ENCODE results near the gene ANO7. TPM values are rescaled to one million over a fixed set of nuclear protein-coding genes. Genes with fewer than 3 reads are reported as not detected.

The ANO7 gene
- total RNA-seq, 1 donor from 2014 or later = 1.3 TPM

GRCh38 chr2:241207151-241207550 is 18.7 kb downstream of the ANO7 start:
- no peak for DNase-seq (ENCODE audit: low spot score)
- ATAC-seq = no peak

DNA sequence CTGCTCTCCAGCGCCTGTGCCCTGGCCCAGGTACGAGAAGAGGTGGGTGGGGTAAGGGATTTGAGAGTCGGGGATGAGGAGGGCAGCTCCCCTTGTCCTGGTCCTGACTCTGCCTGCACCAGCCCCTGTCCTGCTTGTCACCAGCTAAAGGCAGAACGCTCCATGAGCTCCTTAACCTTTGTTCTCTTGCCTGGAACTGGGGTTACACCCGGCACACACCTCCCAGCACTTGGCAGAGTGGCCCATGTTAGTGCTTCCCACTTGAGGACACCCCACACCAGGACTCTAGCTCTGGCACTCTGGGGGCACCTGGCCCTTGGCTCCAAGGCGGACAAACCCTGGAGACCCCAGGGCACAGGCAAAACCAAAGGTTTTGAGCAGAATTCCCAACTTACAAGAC is 19.2 kb downstream of the ANO7 start:
- peak; percentile 66 for ATAC-seq
- no peak for DNase-seq (ENCODE audit: low spot score)

GRCh38 chr2:241208058-241208457 is 19.6 kb downstream of the ANO7 start:
- DNase-seq (ENCODE audit: low spot score) (no peak), ATAC-seq (peak; percentile 18)

DNA sequence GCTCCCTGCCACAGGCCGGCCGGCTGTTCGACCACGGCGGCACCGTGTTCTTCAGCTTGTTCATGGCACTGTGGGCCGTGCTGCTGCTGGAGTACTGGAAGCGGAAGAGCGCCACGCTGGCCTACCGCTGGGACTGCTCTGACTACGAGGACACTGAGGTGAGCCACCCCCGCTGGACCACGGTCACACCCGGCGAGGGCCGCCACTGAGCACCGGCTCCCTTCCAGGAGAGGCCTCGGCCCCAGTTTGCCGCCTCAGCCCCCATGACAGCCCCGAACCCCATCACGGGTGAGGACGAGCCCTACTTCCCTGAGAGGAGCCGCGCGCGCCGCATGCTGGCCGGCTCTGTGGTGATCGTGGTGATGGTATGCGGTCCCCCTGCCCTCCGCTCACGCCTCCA is 20.8 kb downstream of the ANO7 start:
- ATAC-seq (no peak), DNase-seq (ENCODE audit: low spot score) (no peak)

- no peak for DNase-seq (ENCODE audit: low spot score)
Observed at GRCh38 chr2:241211276-241211675, 22.8 kb downstream of the ANO7 start.

DNA sequence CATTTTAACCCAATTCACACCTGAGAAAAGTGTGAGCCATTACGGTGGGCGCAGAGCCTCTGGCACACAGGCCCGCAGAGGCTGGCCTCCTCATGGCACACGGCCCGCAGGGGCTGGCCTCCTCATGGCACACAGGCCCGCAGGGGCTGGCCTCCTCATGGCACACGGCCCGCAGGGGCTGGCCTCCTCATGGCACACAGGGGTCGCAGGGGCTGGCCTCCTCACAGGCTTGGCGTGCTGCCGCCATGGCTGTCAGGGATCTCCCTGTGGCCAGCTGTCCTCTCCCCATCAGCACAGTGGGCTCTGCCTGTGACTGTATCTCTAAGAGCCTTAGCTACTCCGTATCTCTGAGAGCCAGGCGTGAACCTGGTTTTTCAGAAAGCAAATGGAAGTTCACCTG is 24.6 kb downstream of the ANO7 start:
- DNase-seq (ENCODE audit: low spot score) = no peak
- ATAC-seq = no peak

More at GRCh38 chr2:241211276-241211675, 22.8 kb downstream of the ANO7 start:
- no peak for ATAC-seq

DNA sequence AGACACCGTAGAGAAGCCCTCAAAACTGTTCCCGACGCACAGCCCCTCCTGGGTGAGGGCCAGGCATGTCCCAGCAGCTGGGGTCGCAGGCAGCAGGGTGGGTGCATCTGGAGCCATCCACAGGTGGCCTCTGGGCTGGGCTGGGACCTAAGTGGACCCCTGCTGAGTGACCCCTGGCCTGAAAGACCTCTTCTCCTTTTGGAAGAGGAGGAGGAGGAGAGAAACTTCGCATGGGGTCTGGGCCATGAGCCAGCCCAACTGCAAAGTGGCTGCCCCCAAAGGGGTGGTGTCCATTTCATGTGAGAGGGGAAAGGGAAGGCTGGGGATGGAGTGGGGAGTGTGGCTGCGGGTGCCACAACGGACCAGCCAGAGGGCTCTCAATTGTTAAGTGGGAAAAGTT is 25.1 kb downstream of the ANO7 start:
- ATAC-seq (no peak), DNase-seq (ENCODE audit: low spot score) (no peak)

DNA sequence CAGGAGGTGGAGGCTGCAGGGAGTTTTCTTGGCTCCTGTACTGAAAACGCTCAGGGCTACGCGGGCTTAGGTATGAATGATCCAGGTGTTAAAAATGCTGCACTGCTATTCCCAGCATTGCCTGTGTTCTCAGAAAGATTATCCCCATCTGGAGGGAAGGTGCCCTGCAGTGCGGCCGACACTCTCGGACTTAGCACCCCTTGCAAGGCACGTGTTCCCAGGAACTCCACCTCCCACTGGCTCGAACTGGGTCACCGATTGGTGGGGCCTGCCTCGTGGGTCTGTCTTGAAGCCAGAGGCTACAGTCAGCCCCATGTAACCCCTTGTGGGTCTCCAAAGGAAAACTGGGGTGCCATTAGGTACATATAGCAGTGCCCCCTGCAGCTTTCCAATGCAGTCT is 25.7 kb downstream of the ANO7 start:
- DNase-seq (ENCODE audit: low spot score) = no peak
- no peak for ATAC-seq

- DNase-seq (ENCODE audit: low spot score) (no peak), ATAC-seq (no peak)
Observed at GRCh38 chr2:241214766-241215165, 26.3 kb downstream of the ANO7 start.

DNA sequence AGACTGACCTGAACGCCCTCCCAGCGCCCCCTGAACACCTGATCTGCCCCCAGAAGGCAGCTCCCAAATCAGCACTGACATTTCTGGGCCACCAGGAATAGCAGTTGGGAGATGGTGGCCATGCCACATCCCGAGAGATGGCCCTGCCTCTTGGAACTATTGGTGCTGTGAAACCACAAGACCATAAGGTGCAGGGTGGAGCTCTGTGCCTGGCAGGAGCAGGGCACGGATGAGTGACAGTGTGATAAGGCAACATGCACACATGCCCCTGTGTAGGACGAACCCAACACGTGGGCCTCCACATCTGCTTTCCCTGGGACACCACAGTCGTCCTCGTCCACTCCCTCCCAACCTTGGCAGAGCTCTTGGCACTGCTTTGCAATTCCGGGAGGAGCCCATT is 26.9 kb downstream of the ANO7 start:
- DNase-seq (ENCODE audit: low spot score) (no peak), ATAC-seq (no peak)

- ATAC-seq = no peak
Observed at GRCh38 chr2:241216211-241216761, 27.8 kb downstream of the ANO7 start.

GRCh38 chr2:241217320-241218031 is 29.0 kb downstream of the ANO7 start:
- ATAC-seq (peak; percentile 79), DNase-seq (ENCODE audit: low spot score) (peak; percentile 76)

More at GRCh38 chr2:241216211-241216761, 27.8 kb downstream of the ANO7 start:
- no peak for DNase-seq (ENCODE audit: low spot score)

GRCh38 chr2:241218131-241219029 is 29.9 kb downstream of the ANO7 start:
- ATAC-seq (peak; percentile 66), DNase-seq (ENCODE audit: low spot score) (no peak)

DNA sequence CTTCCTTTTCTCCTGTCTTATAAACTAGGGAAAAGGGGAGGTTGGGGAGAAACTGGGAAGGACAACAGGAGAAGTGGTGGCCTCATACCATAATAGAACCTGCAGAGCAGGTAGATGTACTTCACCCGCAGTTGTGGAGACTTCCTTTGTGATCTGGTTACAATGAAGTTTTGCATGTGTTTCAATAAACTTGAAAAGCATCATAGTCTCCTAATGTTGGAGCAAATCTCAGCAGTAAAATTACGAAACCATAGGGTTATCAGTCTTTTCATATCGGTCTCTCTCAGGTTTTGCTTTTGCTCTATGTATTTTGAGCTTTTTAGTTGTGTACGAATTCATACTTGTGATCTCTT is 30.5 kb downstream of the ANO7 start:
- ATAC-seq (no peak), DNase-seq (ENCODE audit: low spot score) (no peak)

- no peak for DNase-seq (ENCODE audit: low spot score)
- ATAC-seq = no peak
Observed at GRCh38 chr2:241219856-241220356, 31.4 kb downstream of the ANO7 start.

DNA sequence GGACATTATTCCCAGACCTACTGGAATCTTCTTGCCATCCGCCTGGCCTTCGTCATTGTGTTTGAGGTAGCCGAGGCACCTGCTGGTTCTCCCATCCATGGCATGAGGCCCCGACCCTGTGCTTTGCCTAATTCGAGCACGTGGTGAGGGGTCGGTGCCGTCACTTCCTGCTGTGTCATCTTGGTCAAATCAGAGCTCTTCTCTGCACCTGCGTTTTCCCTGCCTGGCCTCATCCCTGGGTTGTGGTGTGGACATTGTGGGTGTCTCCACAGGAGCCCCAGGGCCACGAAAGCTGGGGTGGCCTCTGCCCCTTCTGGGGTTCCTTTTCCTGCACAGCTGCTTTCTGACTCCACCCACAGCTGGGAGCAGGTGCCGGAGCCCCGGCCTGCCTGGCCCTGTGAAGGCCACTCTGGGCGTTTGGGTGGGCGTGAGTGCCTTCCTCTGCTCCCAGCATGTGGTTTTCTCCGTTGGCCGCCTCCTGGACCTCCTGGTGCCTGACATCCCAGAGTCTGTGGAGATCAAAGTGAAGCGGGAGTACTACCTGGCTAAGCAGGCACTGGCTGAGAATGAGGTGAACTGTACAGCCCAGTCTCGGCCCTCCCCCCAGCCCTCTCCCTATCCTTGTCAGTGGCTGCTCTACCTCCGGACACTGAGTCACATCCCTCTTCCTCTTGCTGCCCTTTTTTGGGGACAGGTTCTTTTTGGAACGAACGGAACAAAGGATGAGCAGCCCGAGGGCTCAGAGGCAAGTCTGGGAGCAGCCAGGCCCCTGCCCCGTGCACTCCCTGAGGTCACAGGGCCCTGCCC is 34.9 kb downstream of the ANO7 start:
- ATAC-seq (peak; percentile 17), DNase-seq (ENCODE audit: low spot score) (no peak)

DNA sequence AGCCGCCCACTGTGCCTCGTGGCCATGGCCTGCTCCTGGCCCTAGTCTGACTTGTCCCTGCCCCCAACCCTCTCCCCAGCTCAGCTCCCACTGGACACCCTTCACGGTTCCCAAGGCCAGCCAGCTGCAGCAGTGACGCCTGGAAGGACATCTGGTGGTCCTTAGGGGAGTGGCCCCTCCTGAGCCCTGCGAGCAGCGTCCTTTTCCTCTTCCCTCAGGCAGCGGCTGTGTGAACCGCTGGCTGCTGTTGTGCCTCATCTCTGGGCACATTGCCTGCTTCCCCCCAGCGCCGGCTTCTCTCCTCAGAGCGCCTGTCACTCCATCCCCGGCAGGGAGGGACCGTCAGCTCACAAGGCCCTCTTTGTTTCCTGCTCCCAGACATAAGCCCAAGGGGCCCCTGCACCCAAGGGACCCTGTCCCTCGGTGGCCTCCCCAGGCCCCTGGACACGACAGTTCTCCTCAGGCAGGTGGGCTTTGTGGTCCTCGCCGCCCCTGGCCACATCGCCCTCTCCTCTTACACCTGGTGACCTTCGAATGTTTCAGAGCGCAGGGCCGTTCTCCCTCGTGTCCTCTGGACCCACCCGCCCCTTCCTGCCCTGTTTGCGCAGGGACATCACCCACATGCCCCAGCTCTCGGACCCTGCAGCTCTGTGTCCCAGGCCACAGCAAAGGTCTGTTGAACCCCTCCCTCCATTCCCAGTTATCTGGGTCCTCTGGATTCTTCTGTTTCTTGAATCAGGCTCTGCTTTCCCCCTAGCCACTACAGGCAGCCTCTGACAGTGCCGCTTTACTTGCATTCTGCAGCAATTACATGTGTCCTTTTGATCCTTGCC is 35.8 kb downstream of the ANO7 start:
- DNase-seq (ENCODE audit: low spot score) (no peak), ATAC-seq (peak; percentile 39)

DNA sequence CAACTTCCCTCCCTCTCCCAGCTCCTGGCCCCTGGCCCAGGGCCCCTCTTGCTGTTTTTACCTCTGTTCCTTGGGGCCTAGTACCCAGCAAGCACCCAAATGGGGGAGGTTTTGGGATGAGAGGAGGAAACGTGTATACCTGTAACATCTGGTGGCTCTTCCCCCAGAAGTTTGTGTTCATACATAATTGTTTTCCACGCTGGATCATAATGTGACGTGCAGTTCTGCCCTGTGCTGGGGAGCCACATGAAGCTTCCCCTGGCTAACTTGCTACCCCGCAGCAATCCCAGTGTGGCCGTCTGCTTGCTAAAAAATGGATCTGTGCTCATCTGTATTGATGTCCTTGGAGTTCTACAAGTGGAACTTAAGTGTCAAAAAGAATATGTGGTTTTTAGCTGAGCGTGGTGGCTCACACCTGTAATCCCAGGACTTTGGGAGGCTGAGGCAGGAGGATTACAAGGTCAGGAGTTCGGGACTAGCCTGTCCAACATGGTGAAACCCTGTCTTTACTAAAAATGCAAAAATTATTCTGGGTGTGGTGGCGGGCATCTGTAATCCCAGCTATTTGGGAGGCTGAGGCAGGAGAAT is 36.5 kb downstream of the ANO7 start:
- peak; percentile 4 for ATAC-seq
- no peak for DNase-seq (ENCODE audit: low spot score)

DNA sequence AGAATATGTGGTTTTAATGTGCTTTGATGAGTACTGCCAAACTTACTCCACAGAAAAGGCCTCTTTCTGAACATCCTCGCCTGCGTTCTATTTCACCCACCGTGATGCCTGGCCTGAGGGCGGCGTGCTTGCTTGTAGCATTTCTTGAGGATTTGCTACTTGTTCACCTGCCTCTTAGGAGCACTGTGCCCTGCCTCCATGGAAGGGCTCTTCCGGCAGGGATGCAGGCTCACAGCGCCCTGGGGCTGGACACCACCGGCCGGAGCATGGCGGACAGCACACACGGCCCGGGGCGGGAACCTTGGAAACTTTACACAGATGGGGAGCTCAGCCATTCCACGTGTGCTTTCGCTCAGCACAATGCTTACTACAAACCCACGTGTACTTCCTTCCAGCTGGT is 37.1 kb downstream of the ANO7 start:
- DNase-seq (ENCODE audit: low spot score) (no peak), ATAC-seq (peak; percentile 5)

DNA sequence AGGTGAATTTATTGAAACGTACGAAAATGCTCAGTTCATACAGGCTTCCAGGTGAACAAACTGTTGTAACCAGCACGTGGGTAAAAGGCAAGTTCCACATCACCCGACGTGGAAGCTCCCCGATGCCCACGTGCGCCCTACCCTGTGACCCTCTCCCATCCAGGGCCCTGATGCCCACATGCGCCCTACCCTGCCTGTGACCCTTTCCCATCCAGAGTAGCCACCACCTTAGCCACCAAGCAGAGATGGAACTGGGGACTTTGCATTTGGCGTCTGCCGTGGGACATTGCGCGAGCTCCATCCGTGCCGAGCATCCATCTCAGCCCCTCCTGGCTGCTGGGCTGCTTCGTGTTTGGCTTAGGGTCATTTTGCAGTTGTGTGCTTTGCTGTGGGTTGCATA is 37.5 kb downstream of the ANO7 start:
- DNase-seq (ENCODE audit: low spot score) = no peak

More for the DNA sequence above, 37.5 kb downstream of the ANO7 start:
- no peak for ATAC-seq

All from left lobe of liver (tissue), 2 donors.